ENCODE data around the gene SPSB1.

Gene SPSB1

GRCh38 chr1:9286556-9286955 is 6.1 kb upstream of the SPSB1 start:
- no peak for TF ChIP-seq POU6F1 (CRISPR knock-in tag; IDR thresholded peaks at IDR 0.05; ENCODE audit: borderline replicate concordance, low read depth)
- no peak for TF ChIP-seq CSDC2 (CRISPR knock-in tag; IDR thresholded peaks at IDR 0.05)
- no peak for TF ChIP-seq SNAI2 (CRISPR knock-in tag; IDR thresholded peaks at IDR 0.05)
- no peak for TF ChIP-seq ZC3H10 (CRISPR knock-in tag; IDR thresholded peaks at IDR 0.05)
- no peak for TF ChIP-seq OSR1 (CRISPR knock-in tag; IDR thresholded peaks at IDR 0.05)
- TF ChIP-seq ZFP30 (CRISPR knock-in tag; IDR thresholded peaks at IDR 0.05): no peak
- TF ChIP-seq ISL1 (CRISPR knock-in tag; IDR thresholded peaks at IDR 0.05): no peak
- no peak for TF ChIP-seq PPARA (CRISPR knock-in tag; IDR thresholded peaks at IDR 0.05; ENCODE audit: borderline replicate concordance)
- no peak for TF ChIP-seq RARB (CRISPR knock-in tag; IDR thresholded peaks at IDR 0.05)
- TF ChIP-seq TCF4 (CRISPR knock-in tag; IDR thresholded peaks at IDR 0.05; ENCODE audit: borderline replicate concordance): no peak
- no peak for ATAC-seq

GRCh38 chr1:9289090-9289534 is 3.6 kb upstream of the SPSB1 start:
- TF ChIP-seq ZC3H10 (CRISPR knock-in tag; IDR thresholded peaks at IDR 0.05) (no peak), ZFP3 (CRISPR knock-in tag; IDR thresholded peaks at IDR 0.05) (no peak), ZNF70 (CRISPR knock-in tag; IDR thresholded peaks at IDR 0.05) (no peak), POU6F1 (CRISPR knock-in tag; IDR thresholded peaks at IDR 0.05; ENCODE audit: borderline replicate concordance, low read depth) (no peak), TCF4 (CRISPR knock-in tag; IDR thresholded peaks at IDR 0.05; ENCODE audit: borderline replicate concordance) (no peak), SNAI2 (CRISPR knock-in tag; IDR thresholded peaks at IDR 0.05) (no peak), RARB (CRISPR knock-in tag; IDR thresholded peaks at IDR 0.05) (no peak), BACH2 (CRISPR knock-in tag; IDR thresholded peaks at IDR 0.05; ENCODE audit: borderline replicate concordance) (no peak), CSDC2 (CRISPR knock-in tag; IDR thresholded peaks at IDR 0.05) (no peak), ZFP30 (CRISPR knock-in tag; IDR thresholded peaks at IDR 0.05) (no peak), ESRRG (CRISPR knock-in tag; IDR thresholded peaks at IDR 0.05) (no peak), GLIS3 (CRISPR knock-in tag; IDR thresholded peaks at IDR 0.05) (no peak), ZNF565 (CRISPR knock-in tag; conservative IDR thresholded peaks at IDR 0.05; ENCODE audit: low read depth) (no peak), ISL1 (CRISPR knock-in tag; IDR thresholded peaks at IDR 0.05) (no peak), OSR1 (CRISPR knock-in tag; IDR thresholded peaks at IDR 0.05) (no peak)
- TF ChIP-seq, protein P1, sequence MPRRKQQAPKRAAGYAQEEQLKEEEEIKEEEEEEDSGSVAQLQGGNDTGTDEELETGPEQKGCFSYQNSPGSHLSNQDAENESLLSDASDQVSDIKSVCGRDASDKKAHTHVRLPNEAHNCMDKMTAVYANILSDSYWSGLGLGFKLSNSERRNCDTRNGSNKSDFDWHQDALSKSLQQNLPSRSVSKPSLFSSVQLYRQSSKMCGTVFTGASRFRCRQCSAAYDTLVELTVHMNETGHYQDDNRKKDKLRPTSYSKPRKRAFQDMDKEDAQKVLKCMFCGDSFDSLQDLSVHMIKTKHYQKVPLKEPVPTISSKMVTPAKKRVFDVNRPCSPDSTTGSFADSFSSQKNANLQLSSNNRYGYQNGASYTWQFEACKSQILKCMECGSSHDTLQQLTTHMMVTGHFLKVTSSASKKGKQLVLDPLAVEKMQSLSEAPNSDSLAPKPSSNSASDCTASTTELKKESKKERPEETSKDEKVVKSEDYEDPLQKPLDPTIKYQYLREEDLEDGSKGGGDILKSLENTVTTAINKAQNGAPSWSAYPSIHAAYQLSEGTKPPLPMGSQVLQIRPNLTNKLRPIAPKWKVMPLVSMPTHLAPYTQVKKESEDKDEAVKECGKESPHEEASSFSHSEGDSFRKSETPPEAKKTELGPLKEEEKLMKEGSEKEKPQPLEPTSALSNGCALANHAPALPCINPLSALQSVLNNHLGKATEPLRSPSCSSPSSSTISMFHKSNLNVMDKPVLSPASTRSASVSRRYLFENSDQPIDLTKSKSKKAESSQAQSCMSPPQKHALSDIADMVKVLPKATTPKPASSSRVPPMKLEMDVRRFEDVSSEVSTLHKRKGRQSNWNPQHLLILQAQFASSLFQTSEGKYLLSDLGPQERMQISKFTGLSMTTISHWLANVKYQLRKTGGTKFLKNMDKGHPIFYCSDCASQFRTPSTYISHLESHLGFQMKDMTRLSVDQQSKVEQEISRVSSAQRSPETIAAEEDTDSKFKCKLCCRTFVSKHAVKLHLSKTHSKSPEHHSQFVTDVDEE (CRISPR knock-in tag; IDR thresholded peaks at IDR 0.05): no peak
- TF ChIP-seq, protein P2, sequence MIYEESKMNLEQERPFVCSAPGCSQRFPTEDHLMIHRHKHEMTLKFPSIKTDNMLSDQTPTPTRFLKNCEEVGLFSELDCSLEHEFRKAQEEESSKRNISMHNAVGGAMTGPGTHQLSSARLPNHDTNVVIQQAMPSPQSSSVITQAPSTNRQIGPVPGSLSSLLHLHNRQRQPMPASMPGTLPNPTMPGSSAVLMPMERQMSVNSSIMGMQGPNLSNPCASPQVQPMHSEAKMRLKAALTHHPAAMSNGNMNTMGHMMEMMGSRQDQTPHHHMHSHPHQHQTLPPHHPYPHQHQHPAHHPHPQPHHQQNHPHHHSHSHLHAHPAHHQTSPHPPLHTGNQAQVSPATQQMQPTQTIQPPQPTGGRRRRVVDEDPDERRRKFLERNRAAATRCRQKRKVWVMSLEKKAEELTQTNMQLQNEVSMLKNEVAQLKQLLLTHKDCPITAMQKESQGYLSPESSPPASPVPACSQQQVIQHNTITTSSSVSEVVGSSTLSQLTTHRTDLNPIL (CRISPR knock-in tag; IDR thresholded peaks at IDR 0.05; ENCODE audit: low read depth): no peak
- TF ChIP-seq, protein P3, sequence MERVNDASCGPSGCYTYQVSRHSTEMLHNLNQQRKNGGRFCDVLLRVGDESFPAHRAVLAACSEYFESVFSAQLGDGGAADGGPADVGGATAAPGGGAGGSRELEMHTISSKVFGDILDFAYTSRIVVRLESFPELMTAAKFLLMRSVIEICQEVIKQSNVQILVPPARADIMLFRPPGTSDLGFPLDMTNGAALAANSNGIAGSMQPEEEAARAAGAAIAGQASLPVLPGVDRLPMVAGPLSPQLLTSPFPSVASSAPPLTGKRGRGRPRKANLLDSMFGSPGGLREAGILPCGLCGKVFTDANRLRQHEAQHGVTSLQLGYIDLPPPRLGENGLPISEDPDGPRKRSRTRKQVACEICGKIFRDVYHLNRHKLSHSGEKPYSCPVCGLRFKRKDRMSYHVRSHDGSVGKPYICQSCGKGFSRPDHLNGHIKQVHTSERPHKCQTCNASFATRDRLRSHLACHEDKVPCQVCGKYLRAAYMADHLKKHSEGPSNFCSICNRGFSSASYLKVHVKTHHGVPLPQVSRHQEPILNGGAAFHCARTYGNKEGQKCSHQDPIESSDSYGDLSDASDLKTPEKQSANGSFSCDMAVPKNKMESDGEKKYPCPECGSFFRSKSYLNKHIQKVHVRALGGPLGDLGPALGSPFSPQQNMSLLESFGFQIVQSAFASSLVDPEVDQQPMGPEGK (CRISPR knock-in tag; IDR thresholded peaks at IDR 0.05; ENCODE audit: borderline replicate concordance): no peak
- TF ChIP-seq, protein P4, sequence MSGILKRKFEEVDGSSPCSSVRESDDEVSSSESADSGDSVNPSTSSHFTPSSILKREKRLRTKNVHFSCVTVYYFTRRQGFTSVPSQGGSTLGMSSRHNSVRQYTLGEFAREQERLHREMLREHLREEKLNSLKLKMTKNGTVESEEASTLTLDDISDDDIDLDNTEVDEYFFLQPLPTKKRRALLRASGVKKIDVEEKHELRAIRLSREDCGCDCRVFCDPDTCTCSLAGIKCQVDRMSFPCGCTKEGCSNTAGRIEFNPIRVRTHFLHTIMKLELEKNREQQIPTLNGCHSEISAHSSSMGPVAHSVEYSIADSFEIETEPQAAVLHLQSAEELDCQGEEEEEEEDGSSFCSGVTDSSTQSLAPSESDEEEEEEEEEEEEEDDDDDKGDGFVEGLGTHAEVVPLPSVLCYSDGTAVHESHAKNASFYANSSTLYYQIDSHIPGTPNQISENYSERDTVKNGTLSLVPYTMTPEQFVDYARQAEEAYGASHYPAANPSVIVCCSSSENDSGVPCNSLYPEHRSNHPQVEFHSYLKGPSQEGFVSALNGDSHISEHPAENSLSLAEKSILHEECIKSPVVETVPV (CRISPR knock-in tag; IDR thresholded peaks at IDR 0.05): no peak
- ATAC-seq: 0 out of 3 replicates have a peak, but pooled peaks have one; percentile 6
